ENCODE measurements around the gene PTPRR. TPM values are rescaled to one million over a fixed set of nuclear protein-coding genes. Genes with fewer than 3 reads are reported as not detected.

The PTPRR gene
- total RNA-seq, 1 donor from 2014 or later = 1.4 TPM

GRCh38 chr12:70590051-70590450 is 330.5 kb downstream of the PTPRR start:
- no peaks in the 10 kb centered on the region for H3K9me3 ChIP-seq
- H3K4me3 ChIP-seq = no peak overlapping the region
- no peaks in the 10 kb centered on the region for H3K27me3 ChIP-seq (ENCODE audit: low read depth)
- no peaks in the 10 kb centered on the region for H3K4me1 ChIP-seq
- DNase-seq = peak; percentile 76
- H3K36me3 ChIP-seq = peaks cover 7% of the 10 kb centered on the region
- H3K27ac ChIP-seq = no peak overlapping the region
- intact Hi-C loops (cut with DNase I) = loop anchor here (10.0 kb wide), 1 partner anchor 135 kb away; no protein-coding TSS in a partner anchor
- peak; percentile 88 for TF ChIP-seq CTCF (IDR thresholded peaks at IDR 0.05)
- ATAC-seq = peak; percentile 83 to 84

Other genes starting within 250 kb of the PTPRR start
- gene TSPAN8, start 237.3 kb upstream of the PTPRR start, total RNA-seq = 15.3 TPM